ENCODE measurements around the gene ENTREP3.
"Not testable (repeated sequence)": the region's sequence is repeated elsewhere in the genome, so short reads cannot be mapped to it uniquely, and the experiment has no call there.

The ENTREP3 gene

DNA sequence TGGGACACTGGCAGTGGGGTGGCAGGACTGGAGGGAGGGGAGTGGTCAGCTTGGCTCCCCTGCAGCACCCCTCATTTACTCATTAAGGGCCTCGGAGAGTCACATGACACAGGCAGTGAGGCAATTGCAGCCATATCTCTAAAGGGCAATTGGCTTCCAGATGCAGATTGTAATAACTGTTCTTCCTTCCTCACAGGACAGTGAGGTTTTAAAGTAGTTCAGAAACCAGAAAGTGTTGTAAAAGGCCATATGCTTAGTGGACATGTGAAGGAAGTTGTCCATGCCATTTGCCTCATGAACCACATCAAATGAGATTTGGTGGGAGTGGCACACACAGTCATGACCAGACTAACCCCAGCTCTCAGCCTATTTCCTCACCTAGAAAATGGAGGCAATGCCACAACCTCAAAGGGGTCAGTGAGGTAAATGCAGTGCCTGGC is 35.7 kb downstream of the ENTREP3 start:
- peak; percentile 70 for DNase-seq

DNA sequence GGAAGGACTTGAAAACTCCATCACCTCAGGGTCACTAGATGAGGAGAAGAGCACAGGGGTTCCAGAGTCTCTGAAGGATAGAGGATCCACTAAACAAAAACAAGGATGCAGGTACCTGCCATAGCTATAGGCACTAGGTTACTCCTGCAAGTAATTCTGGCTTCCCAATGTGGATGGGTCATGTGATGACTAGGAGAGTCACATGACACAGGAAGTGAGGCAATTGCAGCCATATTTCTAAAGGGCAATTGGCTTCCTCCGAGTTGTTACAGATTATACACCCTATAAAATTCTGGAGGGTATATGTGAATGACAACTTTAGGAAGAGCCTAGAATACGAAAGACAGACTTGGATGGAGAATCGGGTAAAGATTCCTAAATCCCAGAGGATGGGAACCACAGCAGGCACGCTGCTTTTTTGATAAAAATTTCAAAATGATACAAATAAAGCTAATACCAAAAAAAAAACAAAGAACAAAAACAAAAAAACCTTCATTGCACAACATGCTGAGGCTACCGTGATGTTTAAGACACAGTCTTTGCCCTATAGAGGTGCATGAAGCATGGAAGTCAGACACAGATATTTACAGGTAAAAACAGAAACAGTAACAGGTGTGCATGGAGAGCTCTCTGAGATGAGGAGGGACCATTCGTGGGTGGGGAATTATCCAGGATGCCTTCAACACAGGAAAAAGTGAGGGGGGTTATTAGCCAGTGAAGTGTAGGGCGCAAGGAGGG is 36.3 kb downstream of the ENTREP3 start:
- peak; percentile 53 for DNase-seq

DNA sequence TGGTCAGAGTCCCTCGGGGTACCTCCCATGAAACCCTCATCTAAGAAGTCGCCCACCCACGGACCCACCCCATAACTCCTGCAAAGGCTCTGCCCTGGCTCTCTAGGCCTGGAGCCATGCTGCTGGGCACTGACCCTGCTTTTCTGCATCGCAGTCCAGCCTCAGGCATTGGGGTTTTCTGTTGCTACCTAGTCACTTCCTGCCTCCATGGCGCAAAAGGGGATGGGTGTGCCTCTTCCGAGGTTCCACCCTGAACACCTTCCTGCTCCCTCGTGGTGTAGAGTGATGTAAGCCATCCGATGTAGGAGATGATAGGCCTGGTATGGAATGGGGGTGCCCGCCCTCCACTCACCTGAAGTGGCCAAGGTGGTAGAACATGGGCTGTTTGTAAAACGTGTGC is 40.6 kb downstream of the ENTREP3 start:
- DNase-seq: not testable (repeated sequence)

DNA sequence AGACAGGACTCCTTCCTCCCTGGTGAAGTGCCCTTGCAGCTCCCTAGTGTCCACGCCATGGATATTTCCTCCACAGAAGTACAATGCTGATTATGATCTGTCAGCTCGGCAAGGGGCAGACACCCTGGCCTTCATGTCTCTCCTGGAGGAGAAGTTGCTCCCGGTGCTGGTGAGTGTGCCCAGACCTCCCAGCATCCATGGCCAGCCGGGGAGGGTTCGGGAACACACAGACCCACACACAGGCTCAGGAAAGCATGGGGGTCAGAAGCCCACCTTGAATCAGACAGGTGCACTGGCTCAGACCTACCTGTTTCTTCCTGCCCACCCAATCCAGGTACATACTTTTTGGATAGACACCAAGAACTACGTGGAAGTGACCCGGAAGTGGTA is 43.2 kb downstream of the ENTREP3 start:
- DNase-seq: not testable (repeated sequence)

DNA sequence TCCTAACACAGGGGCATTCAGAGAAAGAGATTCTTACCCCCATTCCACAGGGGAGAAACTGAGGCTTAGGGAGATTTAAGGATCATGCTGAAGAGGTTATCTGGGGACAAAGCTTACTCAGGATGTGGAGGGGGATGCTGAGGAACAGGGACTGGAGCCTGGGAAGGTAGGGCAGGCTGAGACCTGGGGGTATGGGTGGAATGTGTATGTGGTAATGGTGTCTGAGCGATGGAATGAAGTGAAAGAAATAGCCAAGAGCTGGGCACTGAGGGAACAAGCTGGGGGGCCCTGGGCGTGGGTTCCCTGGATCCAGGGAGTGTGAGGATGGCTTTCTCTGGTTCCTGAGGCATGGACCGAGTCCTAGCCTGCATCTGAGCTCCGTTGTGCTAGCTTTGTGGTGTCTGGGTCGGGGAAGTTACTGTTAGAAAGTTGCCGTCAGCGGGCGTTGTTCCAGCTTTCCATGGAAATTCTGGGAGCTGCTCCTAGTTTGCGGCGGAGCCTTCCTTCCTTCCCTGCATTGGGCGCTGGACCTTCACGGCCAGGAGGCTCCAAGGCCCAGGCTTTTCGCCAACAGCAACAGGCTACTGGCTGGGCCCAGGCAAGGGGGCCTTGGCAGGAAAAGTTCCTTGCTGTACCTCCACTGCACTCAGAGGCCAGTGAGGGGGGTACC is 43.8 kb downstream of the ENTREP3 start:
- DNase-seq: not testable (repeated sequence)

DNA sequence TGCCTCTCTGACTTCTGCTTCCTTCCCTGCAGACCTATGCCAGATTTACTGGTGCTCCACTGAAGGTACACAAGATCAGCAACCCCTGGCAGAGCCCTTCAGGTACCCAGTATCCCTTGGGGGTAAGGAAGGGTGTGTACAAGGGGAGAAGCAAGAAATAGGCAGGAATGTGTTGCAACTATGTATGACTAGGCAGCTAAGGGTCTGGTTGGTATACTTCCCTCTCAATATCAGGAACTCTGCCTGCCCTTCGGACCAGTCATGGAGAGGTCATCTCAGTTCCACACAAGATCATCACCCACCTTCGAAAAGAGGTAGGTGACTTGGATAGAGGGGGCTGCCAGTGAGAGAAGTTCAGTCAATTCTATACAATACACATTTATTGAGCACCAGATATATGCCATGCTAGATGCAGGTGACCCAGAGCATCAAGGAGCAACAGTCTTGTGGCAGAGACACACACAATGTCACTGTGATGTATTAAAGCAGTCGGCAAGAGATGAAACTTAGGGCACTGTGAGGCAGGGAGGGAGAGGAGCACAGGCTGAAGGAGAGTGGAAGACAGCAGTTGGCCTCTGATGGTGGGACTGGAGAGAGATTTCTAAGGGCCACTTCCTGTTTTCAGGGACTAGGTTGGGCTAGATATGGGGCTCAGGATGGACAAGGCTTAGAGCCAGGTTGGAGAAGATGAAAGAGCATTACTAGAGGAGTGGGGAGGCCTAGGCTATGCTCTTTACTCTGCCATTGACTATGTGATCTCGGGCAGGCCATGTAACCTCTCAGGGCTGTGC is 44.8 kb downstream of the ENTREP3 start:
- peak; percentile 72 for DNase-seq

DNA sequence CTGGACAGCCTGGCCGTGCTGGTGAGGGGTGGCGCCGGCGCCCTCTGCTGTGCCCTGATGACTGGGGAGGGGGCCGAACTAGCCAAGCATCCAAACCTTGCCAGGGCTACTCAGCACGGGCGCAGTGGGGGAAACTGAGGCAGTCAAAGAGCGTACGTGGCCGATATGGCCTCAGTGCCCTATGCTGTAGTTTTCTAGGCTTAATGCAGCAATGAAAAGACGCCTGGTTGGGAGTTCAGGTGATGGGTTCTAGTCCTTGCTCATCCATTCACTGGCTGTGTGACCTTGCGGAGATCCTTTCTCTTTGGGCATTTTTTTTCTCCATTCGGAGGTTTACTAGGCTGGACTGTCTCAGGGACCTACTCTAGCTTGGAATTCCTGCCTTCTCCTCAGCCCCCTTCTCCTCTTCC is 46.0 kb downstream of the ENTREP3 start:
- DNase-seq: no peak

DNA sequence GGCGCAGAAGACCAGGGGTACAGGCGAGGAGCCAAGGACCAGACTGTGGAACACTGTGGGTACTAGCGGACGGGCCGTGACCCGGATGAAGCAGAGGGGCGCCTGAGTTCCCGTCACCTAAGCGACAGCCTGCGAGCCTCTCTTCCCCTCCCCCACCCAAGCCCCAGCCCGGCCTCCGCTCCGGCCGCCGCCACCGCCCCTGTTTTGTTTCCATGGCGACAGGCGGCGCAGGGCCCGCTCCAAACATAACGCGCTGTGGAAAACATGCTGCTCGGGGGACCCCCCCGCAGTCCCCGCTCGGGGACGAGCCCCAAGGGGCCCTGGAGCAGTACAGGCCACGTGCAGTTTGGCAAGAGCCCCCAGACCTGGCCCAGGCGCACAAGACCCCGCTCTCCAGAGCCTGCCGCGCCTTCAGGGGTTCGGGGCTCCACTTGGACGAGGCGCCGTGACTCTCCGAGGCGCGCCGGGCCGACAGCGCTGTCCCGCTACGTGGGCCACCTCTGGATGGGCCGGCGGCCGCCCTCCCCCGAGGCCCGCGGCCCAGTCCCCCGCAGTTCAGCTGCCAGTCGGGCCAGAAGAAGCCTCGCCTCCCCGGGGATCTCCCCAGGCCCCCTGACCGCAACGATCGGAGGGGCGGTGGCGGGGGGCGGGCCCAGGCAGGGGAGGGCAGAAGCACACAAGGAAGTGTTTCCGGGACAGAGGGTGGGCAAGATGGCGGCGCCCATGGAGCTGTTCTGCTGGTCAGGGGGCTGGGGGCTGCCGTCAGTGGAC is 46.6 kb downstream of the ENTREP3 start, which contains the start of gene MTX1:
MTX1 (plus strand) TSS at position 155 of the 771 bp plus-strand sequence; CDS start at position 265, 110 bp downstream.
- peak; percentile 90 for DNase-seq

DNA sequence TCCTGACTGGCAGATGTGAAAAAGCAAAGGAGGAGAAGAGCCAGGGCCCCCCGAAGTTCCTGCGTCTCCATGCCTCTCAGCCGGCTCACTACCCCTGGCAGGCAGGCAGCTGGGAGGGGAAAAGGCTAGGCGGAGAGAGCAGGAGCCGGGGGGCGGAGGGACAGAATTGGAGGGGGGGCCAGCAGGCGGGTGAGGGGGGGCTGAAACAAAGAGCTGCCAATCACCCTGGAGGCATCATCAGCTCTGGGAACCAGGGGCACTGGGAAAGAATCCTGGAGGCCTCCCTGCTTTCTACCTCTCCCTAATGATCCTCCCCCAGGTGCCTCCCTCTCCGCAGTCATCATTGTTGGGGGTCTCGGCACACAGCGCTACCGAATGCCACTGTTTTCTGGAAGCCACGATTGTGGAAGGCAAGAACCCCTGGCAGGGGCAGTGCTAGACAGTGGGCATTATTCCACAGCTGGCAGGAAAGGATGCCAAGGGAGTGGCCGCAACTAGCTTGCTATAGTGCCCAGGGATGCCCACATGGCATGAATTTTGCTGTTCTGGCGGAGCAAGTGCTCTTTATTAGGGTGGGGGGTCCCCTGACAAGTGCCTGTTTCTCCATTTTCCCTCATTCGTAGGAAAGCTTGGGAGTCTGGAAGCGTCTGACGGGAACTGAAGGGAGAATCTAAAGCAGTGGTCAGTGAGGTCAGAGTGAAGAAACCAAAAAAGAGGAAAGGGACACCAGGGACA is 47.3 kb downstream of the ENTREP3 start, which contains the start of gene THBS3:
THBS3 (minus strand) TSS at position 92 of the 735 bp plus-strand sequence; CDS start at position 71, 21 bp downstream.
- no peak for DNase-seq

DNA sequence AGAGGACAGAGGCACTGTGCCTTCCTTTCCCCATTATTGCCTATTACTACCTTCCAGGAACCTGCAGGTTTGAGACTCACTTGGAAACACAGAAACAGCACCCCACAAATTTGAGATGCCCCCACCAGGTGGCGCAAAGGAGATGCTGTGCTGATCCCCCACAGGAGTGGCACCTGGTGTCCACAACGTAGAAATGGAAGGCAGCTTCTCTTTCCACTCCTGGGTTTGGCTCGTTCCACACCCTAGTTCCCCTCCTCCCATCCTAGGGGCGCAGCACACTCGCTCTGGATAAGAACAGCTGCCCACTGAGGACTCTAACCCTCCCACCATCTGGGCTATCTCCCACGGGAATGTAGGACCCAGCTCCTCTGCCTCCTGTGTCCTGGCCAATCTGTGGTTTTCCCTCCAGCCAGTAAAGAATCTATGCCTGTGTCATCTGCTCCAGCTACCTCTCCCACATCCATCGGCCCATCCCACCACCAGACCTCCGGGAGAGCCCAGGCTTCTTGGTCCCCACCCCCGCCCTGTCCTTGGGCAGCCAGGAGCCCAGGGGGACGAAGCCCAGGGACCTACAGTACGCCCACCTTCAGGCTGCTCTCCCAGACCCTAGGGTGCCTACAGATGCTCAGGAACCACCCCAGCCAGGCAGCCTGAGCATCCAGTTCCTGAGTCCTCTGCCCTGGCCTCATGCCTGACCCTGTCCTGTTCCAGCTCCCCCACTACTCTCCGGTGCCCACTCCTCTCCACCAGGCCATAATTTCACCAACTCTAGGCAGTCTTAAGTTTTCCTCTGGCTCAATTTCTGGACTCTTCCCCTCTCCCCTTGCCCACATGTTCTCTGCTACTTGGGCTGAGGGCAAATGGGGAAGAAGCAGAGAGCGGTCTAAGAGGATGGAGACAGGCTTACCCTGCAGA is 48.1 kb downstream of the ENTREP3 start:
- peak; percentile 81 for DNase-seq

DNA sequence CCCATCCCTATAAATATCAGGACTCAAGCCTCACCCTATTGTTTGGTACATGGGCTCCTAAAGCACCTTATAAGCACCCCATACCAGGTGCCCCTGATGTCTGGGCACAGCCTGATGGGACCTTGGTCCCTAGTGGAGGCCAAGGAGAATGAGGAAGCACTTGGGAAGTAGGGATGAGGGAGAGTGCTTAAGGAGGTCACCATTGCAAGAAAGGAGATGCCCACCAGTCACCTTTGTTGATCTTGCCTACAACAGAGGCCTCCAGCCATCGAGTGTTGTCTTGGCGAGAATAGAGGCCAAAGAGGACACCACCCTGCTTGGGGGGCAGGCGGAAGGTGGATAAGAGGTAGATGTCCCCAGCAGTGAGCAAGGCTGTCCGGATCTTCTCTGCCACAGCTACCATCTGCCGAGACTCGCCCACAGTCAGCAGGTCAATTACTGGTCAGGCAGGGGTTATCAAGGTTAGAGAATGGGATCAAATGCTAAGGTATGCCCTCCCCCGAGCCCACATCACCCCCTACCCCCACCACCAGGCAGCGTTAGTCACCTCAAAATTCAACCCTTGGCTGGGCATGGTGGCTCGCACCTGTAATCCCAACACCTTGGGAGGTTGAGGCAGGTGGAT is 49.2 kb downstream of the ENTREP3 start:
- DNase-seq: no peak

DNA sequence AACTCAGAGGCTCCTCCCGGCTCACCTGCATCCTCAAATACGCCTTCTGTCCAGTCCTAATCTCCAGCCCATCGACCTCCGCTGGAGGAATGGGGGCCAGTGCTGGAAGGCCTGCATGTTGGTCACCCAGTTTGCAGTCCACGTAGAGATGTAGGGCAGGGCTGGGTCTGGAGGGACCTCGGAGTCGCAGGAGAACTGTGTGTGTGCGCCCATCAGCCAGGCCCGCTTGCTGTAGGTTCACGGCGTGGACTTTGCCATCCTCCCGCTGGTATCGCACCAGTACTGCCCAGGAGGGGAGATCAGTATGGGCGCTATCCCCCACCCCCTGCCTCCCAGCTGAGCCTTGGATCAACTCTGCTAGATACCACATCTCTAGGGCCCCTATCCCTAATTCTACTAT is 50.2 kb downstream of the ENTREP3 start:
- no peak for DNase-seq

DNA sequence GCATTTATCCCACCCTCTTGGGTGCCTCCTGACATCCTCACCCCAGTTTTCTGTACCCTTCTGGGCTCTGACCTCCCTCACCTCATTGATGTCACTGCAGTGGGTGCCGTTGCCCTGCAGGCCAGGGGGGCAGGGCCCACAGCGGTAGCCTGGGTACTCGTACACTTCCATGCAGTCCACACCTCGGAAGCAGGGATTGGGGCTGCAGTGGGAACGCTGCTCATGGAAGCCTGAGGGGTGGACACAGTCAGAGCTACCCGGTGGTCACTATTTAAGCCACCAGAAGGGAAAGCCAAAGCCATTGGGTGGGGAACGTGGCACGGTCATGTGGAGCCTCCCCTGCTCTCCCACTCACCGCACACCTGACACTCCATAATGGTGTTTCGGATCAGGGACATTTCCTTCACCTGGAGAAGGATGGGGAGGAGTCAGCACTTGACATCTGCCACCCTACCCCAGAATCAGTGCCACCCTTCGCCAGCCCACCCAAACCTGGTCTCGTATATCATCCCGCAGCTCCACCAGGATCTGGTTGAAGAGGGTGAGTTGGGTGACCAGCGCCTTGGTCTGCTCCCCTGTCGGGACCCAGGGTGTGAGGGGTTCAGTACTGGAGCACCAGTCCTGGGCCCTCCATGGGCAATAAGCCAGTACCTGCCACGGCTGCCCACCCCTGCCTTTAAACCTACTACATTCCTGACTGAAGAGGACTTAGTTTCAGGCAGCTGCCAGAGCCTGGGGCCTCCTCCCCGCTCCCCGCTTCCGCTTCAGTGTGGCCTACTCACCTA is 52.4 kb downstream of the ENTREP3 start:
- no peak for DNase-seq

DNA sequence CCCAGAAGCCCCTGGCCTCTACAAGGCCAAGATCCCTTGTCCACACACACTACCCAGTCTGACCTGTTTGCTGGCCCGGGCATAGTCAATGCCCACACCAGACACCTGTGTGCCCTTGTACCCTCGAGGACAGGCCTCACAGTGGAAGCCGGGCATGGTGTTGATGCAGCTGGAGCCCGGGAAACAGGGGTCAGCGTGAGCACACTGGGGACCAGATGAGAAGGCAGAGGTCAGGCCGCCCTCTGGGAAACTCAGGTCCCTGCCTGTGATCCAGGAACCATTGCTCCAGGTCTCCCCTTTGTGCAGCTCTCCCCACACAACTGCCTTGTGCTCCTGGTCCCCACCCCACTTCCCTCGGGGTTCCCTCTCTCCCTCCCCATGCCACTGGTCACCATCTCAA is 53.1 kb downstream of the ENTREP3 start:
- DNase-seq: no peak

DNA sequence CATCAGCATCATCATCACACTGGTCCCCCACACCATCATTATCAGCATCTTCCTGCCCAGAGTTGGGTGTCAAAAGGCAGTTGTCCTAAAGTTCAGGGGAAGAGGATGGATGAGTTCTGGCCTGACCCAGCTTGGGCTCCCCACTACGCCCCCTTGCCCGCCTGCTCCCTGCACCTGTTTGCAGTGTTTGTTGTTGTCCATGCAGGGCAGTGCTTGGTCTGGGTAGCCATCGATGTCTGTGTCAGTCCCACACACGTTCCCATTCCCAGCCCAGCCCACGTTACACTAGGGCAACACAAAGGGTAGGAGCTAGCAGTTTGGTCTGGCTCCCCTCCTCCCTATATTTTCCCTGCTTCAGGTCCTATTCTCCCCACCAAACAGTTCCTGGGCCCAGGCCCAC is 54.4 kb downstream of the ENTREP3 start:
- DNase-seq: no peak

DNA sequence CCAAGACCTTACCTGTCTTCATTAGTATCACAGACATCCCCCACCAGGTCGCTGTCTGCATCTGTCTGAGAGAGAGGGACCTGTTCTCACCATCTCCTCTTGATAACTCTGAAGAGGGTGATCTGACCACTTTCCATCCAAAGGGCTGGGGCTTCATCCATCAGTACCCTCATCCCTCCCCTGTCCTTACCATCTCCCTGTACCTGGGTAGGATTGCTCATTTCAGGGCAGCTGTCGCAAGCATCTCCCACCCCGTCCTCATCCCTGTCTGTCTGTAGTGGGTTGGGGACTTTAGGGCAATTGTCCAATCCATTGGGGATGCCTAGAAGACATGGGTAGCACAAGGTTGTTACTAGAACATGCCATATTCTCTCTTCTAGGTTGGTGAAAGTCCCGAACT is 55.5 kb downstream of the ENTREP3 start:
- no peak for DNase-seq

DNA sequence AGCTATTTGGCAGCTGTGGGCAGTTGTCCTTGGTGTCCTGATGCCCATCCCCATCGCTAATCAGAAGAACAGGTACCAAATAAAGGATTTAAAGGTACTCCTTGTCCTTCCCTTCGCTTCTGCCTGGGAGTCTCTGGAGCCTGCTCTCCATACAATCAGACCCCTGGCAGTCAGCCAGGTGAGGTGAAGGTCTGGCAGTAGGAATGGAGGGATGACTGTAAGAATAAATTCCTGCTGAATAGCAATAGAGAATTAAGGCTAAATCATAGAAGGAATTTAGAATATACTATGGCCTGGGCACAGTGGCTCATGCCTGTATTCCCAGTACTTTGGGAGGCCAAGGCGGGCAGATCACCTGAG is 56.8 kb downstream of the ENTREP3 start:
- no peak for DNase-seq

DNA sequence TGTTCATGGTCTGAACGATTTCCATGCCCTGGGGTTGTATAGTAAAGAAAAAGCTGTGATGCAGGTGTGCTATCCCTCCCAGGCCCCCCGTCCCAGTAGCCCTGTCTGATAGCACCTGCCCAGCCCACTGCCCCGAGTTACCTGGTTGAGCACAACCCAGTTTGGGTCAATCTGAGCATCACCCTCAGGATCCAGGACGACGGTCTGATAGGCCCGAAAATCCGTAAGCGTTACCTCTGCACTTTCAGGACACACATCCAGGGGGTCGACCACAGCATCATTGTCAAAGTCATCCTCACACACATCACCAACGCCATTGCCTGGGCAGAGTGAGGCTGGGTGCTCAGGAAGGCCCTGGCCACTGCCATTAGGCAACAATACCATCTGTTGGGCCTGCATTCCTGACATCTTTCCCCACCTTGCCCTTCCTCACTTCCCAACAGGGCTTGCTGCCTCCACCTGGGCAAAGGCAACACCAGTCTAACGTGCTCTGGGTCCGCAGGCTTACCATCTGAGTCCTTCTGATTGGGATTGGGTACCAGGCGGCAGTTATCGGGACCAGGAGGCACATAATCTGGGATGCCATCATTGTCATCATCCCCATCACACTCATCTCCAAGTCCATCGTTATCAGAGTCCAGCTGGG is 57.3 kb downstream of the ENTREP3 start:
- no peak for DNase-seq
